Measurements from ENCODE around the gene ORC3.

GRCh38 chr6:87637106-87637505 is 47.2 kb downstream of the ORC3 start:
- TF ChIP-seq CTCF (IDR thresholded peaks at IDR 0.05) (no peak), POLR2A (IDR thresholded peaks at IDR 0.05) (no peak)

All from uterus (tissue), 2 donors.